Muscle of leg (tissue), 11 donors: ENCODE measurements around the gene RAP1A. TPM values are rescaled to one million over a fixed set of nuclear protein-coding genes. Genes with fewer than 3 reads are reported as not detected.

Experiments used
- DNase-seq: peaks from one replicate; pipeline ENCODE4 v3.0.0; 2013
- H3K27ac ChIP-seq: one replicate; pipeline ENCODE4 v1.5.1; 2013; ENCODE audit warnings: mild to moderate bottlenecking, low read length, control low read depth
- H3K27me3 ChIP-seq: one replicate; pipeline ENCODE4 v1.6.1; 2013; ENCODE audit warnings: low read length; ENCODE audit not compliant: control insufficient read depth, insufficient read depth
- H3K36me3 ChIP-seq: one replicate; pipeline ENCODE4 v1.6.1; 2013; ENCODE audit warnings: low read length; ENCODE audit not compliant: control insufficient read depth, insufficient read depth
- H3K4me1 ChIP-seq: one replicate; pipeline ENCODE4 v1.6.1; 2013; ENCODE audit warnings: low read length; ENCODE audit not compliant: control insufficient read depth, insufficient read depth
- H3K4me3 ChIP-seq: one replicate; pipeline ENCODE4 v1.5.1; 2013; ENCODE audit warnings: low read length, control low read depth
- H3K9me3 ChIP-seq: replicated peaks from 2 replicates; pipeline ENCODE4 v1.6.1; 2013; ENCODE audit warnings: low read depth, low read length; ENCODE audit not compliant: control insufficient read depth
- WGBS: methylation state at CpG from one replicate; pipeline ENCODE4 v1.1.5; 2013; ENCODE audit warnings: missing lambda C conversion rate; ENCODE audit not compliant: insufficient coverage; 5-methylcytosine and 5-hydroxymethylcytosine counted together
- polyA plus RNA-seq, 8 donors: library from polyadenylated mRNA; unstranded; fragments of 120-200 nt; gene quantifications; one replicate each; pipeline versions ENCODE4 v1.2.1 to v1.2.3, GENCODE V29; 2013; ENCODE audit warnings: inconsistent platforms in 1 of 8, low replicate concordance in 1 of 8; ENCODE audit not compliant: insufficient read length in 8 of 8, insufficient read depth in 1 of 8
- total RNA-seq: library from RNA; stranded (reverse); fragments of 120-200 nt; gene quantifications from one replicate; pipeline ENCODE4 v1.2.4, GENCODE V29; 2013

RAP1A gene
- total and polyA plus RNA-seq, 9 donors = 19.6 to 59.3 (median 49.3) TPM

GRCh38 chr1:111723091-111723806 is 103.7 kb downstream of the RAP1A start:
- 94% methylated on average over 3 of the region's 7 CpGs for WGBS
- no peak for DNase-seq
- peaks cover 28% of the 10 kb centered on the region for H3K36me3 ChIP-seq
- no peak overlapping the region for H3K4me3 ChIP-seq
- H3K27ac ChIP-seq = no peak overlapping the region
- no peaks in the 10 kb centered on the region for H3K27me3 ChIP-seq
- H3K9me3 ChIP-seq = no peaks in the 10 kb centered on the region
- peaks cover 96% of the 10 kb centered on the region for H3K4me1 ChIP-seq

- Histone ChIP-seq H3K27me3 (no peaks in the 10 kb centered on the region), H3K4me3 (no peak overlapping the region), H3K4me1 (peaks cover 98% of the 10 kb centered on the region), H3K36me3 (peaks cover 28% of the 10 kb centered on the region), H3K27ac (no peak overlapping the region), H3K9me3 (no peaks in the 10 kb centered on the region)
- WGBS = no CpG with 5 or more reads among the region's 1 CpG
- DNase-seq = no peak
These were observed 104.3 kb downstream of the RAP1A start for GRCh38 chr1:111723871-111724270.

- peaks cover 98% of the 10 kb centered on the region for H3K4me1 ChIP-seq
These were observed 105.6 kb downstream of the RAP1A start for GRCh38 chr1:111725192-111725591.

GRCh38 chr1:111727056-111727455 is 107.5 kb downstream of the RAP1A start:
- no peak overlapping the region for H3K27ac ChIP-seq

More at GRCh38 chr1:111725192-111725591, 105.6 kb downstream of the RAP1A start:
- Histone ChIP-seq H3K27ac (peak overlapping the region; percentile 74), H3K4me3 (no peak overlapping the region), H3K9me3 (no peaks in the 10 kb centered on the region), H3K36me3 (peaks cover 28% of the 10 kb centered on the region), H3K27me3 (no peaks in the 10 kb centered on the region)
- 25% methylated on average over 3 of the region's 5 CpGs for WGBS
- DNase-seq = peak; percentile 87

GRCh38 chr1:111729271-111729921 is 109.8 kb downstream of the RAP1A start:
- WGBS = 20% methylated on average over 2 of the region's 8 CpGs

More at GRCh38 chr1:111727056-111727455, 107.5 kb downstream of the RAP1A start:
- Histone ChIP-seq H3K4me1 (peaks cover 96% of the 10 kb centered on the region), H3K9me3 (no peaks in the 10 kb centered on the region), H3K27me3 (no peaks in the 10 kb centered on the region), H3K4me3 (no peak overlapping the region), H3K36me3 (peaks cover 32% of the 10 kb centered on the region)
- no peak for DNase-seq
- WGBS = 80% methylated on average over 17 of the region's 18 CpGs

GRCh38 chr1:111729946-111730681 is 110.5 kb downstream of the RAP1A start:
- H3K4me1 ChIP-seq = peaks cover 96% of the 10 kb centered on the region
- no peak overlapping the region for H3K4me3 ChIP-seq
- peak; percentile 81 for DNase-seq
- H3K9me3 ChIP-seq = no peaks in the 10 kb centered on the region
- H3K27me3 ChIP-seq = no peaks in the 10 kb centered on the region
- peak overlapping the region; percentile 86 for H3K27ac ChIP-seq
- WGBS = 47% methylated on average over 5 of the region's 7 CpGs
- peaks cover 31% of the 10 kb centered on the region for H3K36me3 ChIP-seq

More at GRCh38 chr1:111729271-111729921, 109.8 kb downstream of the RAP1A start:
- peaks cover 31% of the 10 kb centered on the region for H3K36me3 ChIP-seq
- H3K27ac ChIP-seq = peak overlapping the region; percentile 86
- peaks cover 98% of the 10 kb centered on the region for H3K4me1 ChIP-seq
- H3K4me3 ChIP-seq = no peak overlapping the region
- no peaks in the 10 kb centered on the region for H3K9me3 ChIP-seq
- DNase-seq = peak; percentile 93
- H3K27me3 ChIP-seq = no peaks in the 10 kb centered on the region

GRCh38 chr1:111730706-111731105 is 111.1 kb downstream of the RAP1A start:
- peaks cover 33% of the 10 kb centered on the region for H3K36me3 ChIP-seq
- H3K4me1 ChIP-seq = peaks cover 95% of the 10 kb centered on the region
- DNase-seq = no peak
- peak overlapping the region; percentile 86 for H3K27ac ChIP-seq
- H3K4me3 ChIP-seq = no peak overlapping the region
- H3K27me3 ChIP-seq = no peaks in the 10 kb centered on the region
- no peaks in the 10 kb centered on the region for H3K9me3 ChIP-seq
- WGBS = no CpG with 5 or more reads among the region's 4 CpGs

- DNase-seq = no peak
- no peaks in the 10 kb centered on the region for H3K27me3 ChIP-seq
- WGBS = 90% methylated on average over 4 of the region's 6 CpGs
- H3K9me3 ChIP-seq = no peaks in the 10 kb centered on the region
- H3K36me3 ChIP-seq = peaks cover 24% of the 10 kb centered on the region
- H3K4me3 ChIP-seq = no peak overlapping the region
- peak overlapping the region; percentile 88 for H3K27ac ChIP-seq
- peaks cover 95% of the 10 kb centered on the region for H3K4me1 ChIP-seq
These were observed 112.4 kb downstream of the RAP1A start for GRCh38 chr1:111731956-111732355.

GRCh38 chr1:111732718-111733117 is 113.1 kb downstream of the RAP1A start:
- Histone ChIP-seq H3K27ac (peak overlapping the region; percentile 88), H3K4me3 (no peak overlapping the region), H3K27me3 (no peaks in the 10 kb centered on the region), H3K36me3 (peaks cover 18% of the 10 kb centered on the region), H3K4me1 (peaks cover 95% of the 10 kb centered on the region), H3K9me3 (no peaks in the 10 kb centered on the region)
- 80% methylated on average over 5 of the region's 7 CpGs for WGBS
- no peak for DNase-seq
